Measurements from ENCODE around the gene PRKG1.

GRCh38 chr10:51694086-51694768, 619.9 kb downstream of the PRKG1 start:
- TF ChIP-seq EZH2 (IDR thresholded peaks at IDR 0.05) (no peak), EZH2phosphoT487 (IDR thresholded peaks at IDR 0.05) (no peak)
- TF ChIP-seq, protein P1, sequence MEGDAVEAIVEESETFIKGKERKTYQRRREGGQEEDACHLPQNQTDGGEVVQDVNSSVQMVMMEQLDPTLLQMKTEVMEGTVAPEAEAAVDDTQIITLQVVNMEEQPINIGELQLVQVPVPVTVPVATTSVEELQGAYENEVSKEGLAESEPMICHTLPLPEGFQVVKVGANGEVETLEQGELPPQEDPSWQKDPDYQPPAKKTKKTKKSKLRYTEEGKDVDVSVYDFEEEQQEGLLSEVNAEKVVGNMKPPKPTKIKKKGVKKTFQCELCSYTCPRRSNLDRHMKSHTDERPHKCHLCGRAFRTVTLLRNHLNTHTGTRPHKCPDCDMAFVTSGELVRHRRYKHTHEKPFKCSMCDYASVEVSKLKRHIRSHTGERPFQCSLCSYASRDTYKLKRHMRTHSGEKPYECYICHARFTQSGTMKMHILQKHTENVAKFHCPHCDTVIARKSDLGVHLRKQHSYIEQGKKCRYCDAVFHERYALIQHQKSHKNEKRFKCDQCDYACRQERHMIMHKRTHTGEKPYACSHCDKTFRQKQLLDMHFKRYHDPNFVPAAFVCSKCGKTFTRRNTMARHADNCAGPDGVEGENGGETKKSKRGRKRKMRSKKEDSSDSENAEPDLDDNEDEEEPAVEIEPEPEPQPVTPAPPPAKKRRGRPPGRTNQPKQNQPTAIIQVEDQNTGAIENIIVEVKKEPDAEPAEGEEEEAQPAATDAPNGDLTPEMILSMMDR (IDR thresholded peaks at IDR 0.05) = no peak
